Fibroblast of the aortic adventitia (primary cell): Measurements from ENCODE around the gene MORN1. TPM values are rescaled to one million over a fixed set of nuclear protein-coding genes. Genes with fewer than 3 reads are reported as not detected.

Experiments
- DNase-seq: peaks from one replicate; pipeline ENCODE4 v3.0.0-alpha.2; 2010; ENCODE audit warnings: low read depth
- H3K4me3 ChIP-seq: 2 replicates; pipeline ENCODE4 v1.5.1; 2011; ENCODE audit warnings: low read depth, mild to moderate bottlenecking, control low read depth, low read length, moderate library complexity
- CTCF ChIP-seq: IDR thresholded peaks from 2 replicates; pipeline ENCODE4 v1.5.1; 2011; ENCODE audit warnings: mild to moderate bottlenecking, low read length, control low read depth, inconsistent platforms; ENCODE audit not compliant: insufficient read depth
- total RNA-seq: library from RNA; depleted of rRNA; stranded (reverse); fragments of >200 nt; gene quantifications from 2 replicates; pipeline ENCODE4 v1.2.3, GENCODE V29; 2012; ENCODE audit warnings: low replicate concordance

Gene MORN1
- total RNA-seq, 1 donor: 11.8 TPM

- no peak for TF ChIP-seq CTCF
- no peak for DNase-seq
- no peak overlapping the region for H3K4me3 ChIP-seq
These were observed 18.4 kb upstream of the MORN1 start for GRCh38 chr1:2409745-2410144.

GRCh38 chr1:2408859-2409276 is 17.5 kb upstream of the MORN1 start:
- H3K4me3 ChIP-seq: no peak overlapping the region
- no peak for DNase-seq
- no peak for TF ChIP-seq CTCF

- no peak for DNase-seq
- no peak overlapping the region for H3K4me3 ChIP-seq
- TF ChIP-seq CTCF: no peak
These were observed 17.1 kb upstream of the MORN1 start for GRCh38 chr1:2408456-2408855.

- no peak for TF ChIP-seq CTCF
- H3K4me3 ChIP-seq: no peak overlapping the region
- no peak for DNase-seq
These were observed 16.6 kb upstream of the MORN1 start for GRCh38 chr1:2407991-2408275.

- H3K4me3 ChIP-seq: no peak overlapping the region
- no peak for TF ChIP-seq CTCF
- no peak for DNase-seq
These were observed 16.0 kb upstream of the MORN1 start for GRCh38 chr1:2407166-2407990.

- H3K4me3 ChIP-seq: no peak overlapping the region
- TF ChIP-seq CTCF: no peak
- DNase-seq: no peak
These were observed 15.2 kb upstream of the MORN1 start for GRCh38 chr1:2406451-2407041.
